GM13976 (cell line): ENCODE data around the gene REC114.

ENCODE experiments used
- DNase-seq: peaks from one replicate; pipeline ENCODE4 v3.0.0; 2012; ENCODE audit warnings: low spot score
- in situ Hi-C: fragments of 300-500 bp; cut with MboI; formaldehyde crosslinking; loops from one replicate; pipeline ENCODE4 v1.12.0; 2022; ENCODE audit warnings: low sequenced_read_pairs, mixed read lengths, inconsistent platforms; ENCODE audit not compliant: unreplicated experiment
- TF ChIP-seq, protein P1 (sequence below): IDR thresholded peaks from 2 replicates; pipeline ENCODE4 v1.5.1; 2012; ENCODE audit warnings: borderline replicate concordance, mild to moderate bottlenecking; ENCODE audit not compliant: insufficient read depth; ENCODE audit errors: extremely low read depth, missing control alignments, control extremely low read depth

The REC114 gene

DNA sequence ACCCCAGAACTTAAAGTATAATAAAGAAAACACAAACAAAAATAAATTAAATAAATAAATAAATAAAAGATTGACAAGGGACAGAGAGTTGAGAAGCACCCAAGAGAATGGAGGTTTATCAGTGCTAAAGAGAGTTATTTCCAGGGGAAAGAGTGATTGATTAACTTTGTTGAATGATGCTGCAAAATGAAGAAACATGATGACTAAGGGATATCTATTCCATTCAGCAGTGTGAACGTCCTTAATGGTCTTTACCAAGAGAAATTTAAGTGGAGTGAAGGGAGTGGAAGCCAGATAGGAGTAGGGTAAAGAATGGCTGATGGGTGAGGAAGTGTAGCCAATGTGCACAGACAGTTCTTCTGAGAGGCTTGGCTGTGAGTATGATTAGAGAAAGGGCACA, 11.1 kb downstream of the REC114 start:
- in situ Hi-C loops, result no loop called here
- DNase-seq, result no peak
- TF ChIP-seq, protein P1, sequence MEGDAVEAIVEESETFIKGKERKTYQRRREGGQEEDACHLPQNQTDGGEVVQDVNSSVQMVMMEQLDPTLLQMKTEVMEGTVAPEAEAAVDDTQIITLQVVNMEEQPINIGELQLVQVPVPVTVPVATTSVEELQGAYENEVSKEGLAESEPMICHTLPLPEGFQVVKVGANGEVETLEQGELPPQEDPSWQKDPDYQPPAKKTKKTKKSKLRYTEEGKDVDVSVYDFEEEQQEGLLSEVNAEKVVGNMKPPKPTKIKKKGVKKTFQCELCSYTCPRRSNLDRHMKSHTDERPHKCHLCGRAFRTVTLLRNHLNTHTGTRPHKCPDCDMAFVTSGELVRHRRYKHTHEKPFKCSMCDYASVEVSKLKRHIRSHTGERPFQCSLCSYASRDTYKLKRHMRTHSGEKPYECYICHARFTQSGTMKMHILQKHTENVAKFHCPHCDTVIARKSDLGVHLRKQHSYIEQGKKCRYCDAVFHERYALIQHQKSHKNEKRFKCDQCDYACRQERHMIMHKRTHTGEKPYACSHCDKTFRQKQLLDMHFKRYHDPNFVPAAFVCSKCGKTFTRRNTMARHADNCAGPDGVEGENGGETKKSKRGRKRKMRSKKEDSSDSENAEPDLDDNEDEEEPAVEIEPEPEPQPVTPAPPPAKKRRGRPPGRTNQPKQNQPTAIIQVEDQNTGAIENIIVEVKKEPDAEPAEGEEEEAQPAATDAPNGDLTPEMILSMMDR, result no peak

DNA sequence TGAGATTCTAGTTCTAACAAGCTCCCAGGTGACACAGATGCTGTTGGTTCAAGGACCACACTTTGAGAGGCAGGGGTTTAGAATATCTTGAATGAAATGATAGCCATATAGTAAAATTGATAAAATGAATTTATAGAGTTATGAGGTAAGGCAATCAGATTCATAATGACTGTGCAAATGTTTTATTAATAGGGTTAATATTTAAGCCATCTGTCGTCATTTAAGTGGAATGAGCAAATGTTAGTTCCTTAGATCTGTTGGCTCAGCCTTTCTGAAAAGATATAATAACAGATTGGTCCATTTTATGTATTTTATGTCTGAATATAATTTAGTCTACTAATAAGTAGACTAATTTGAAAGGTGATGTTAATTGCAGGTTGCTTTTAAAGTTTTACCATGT, 12.9 kb downstream of the REC114 start:
- TF ChIP-seq, protein P1, result no peak
- in situ Hi-C loops, result no loop called here
- DNase-seq, result no peak

DNA sequence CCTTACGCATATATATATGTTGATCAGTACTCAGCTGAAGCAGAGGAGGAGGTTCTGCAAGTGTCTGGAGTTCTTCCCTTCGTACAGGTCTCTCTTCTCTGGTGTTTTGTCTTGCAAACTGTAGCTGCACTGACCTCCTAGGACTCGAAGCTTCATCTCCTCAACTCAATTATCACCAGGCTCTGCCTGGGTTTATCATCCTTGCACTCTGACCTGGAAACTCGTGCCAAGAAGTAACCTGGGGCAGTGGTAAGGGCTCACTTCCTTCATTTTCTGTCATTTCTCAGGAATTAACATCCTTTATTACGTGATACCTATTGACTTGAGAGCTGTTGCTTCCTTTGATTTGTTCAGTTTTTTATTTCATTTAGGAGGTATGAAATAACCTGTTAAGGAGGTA, 14.4 kb downstream of the REC114 start:
- in situ Hi-C loops, result no loop called here
- no peak for DNase-seq
- TF ChIP-seq, protein P1, result no peak

GRCh38 chr15:73460662-73461061, 17.7 kb downstream of the REC114 start:
- in situ Hi-C loops, result no loop called here
- TF ChIP-seq, protein P1, result no peak
- DNase-seq, result no peak

DNA sequence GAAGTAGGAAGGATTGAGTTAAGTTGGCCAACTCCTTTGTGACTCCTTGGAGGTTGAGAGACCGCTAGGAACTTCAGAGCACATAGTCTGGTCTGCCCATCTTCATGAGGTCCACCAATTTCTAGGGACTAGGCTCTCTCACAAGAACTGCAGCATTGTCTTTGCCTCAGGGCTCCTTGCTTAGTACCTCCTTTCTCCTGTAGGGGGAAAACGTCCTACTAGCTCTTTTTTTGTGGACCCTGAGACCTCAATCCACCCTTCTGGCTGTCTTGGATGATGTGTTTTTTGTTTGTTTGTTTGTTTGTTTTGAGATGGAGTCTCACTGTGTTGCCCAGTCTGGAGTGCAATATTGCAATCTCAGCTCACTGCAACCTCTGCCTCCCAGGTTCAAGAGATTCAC, 21.6 kb downstream of the REC114 start:
- DNase-seq, result no peak
- in situ Hi-C loops, result no loop called here
- TF ChIP-seq, protein P1, result no peak

DNA sequence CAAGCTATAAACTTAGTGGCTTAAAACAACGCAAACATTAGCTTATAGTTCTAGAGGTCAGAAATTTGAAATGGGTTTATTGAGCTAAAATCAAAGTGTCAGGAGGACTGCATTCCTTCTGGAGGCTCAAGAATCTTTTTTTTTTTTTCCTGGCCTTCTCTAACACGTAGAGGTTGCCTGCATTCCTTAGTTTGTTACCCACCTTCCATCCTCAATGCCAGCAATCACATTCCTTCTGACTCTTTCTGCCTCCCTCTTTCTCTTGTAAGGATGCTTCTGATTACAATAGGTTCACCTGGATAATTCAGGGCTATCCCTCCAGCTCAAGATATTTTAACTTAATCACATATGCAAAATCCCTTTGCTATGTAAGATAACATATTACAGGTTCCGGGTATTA, 24.8 kb downstream of the REC114 start:
- DNase-seq, result no peak
- in situ Hi-C loops, result no loop called here
- TF ChIP-seq, protein P1, result no peak

DNA sequence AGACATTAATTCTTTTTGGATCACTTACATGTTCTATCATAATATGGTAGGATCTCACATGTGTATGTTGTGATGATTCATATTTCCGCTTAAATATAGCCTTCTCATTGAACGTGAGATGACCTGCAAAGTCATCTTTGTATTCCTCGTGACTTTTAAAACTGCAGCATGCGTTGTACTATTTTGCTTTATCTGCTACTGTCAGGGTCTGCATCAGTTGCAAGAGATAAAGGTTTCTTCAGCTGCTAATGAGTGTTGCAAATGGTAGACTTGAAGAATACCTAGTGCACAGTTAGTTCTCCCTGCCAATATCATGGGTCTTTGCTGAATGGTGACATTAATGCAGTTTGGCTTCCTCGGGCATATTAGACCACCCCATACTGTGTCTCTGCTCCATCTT, 31.8 kb downstream of the REC114 start:
- in situ Hi-C loops, result no loop called here
- no peak for DNase-seq
- TF ChIP-seq, protein P1, result no peak
